ENCODE data around the gene COL9A3. TPM values are rescaled to one million over a fixed set of nuclear protein-coding genes. Genes with fewer than 3 reads are reported as not detected.

The COL9A3 gene
- total RNA-seq, 1 experiment from 2014 or later, result 136 TPM

DNA sequence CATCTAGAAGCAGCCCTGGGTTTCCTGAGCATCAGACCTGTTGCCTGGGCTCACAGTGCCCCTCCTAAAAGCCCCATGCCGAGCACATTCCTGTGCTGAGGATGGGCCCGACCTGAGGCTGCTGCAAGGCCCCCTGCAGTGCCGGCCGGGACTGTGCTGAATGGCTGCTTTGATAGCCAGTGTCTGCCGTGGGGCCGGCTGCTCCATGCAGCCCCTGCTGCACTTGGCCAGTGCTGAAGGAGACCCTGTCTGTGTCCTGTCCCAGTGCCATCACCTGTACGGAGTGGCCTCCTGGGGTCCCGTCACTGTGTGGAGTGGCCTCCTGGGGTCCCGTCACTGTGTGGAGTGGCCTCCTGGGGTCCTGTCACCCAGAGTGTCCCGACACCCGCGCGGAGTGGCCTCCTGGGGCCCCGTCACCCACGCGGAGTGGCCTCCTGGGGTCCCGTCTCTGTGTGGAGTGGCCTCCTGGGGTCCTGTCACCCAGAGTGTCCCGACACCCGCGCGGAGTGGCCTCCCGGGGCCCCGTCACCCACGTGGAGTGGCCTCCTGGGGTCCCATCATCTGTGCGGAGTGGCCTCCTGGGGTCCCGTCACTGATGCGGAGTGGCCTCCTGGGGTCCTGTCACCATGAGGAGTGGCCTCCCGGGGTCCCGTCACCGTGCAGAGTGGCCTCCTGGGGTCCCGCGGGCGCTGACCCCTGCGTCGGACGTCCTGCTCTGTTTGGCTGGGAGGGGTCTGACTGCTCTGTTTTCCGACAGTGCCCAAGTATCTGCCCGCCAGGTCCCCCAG lies 7.0 kb downstream of the COL9A3 start:
- DNase-seq (ENCODE audit: low spot score) (peak; percentile 74), ATAC-seq (peak; percentile 46)
- POLR2A ChIA-PET, result no interaction called here
- Mint-ChIP-seq H3K4me3 (no peak overlapping the region), H3K4me1 (peaks cover 13% of the 10 kb centered on the region), H3K27me3 (ENCODE audit: low read depth) (no peaks in the 10 kb centered on the region), H3K9me3 (no peaks in the 10 kb centered on the region), H3K36me3 (no peaks in the 10 kb centered on the region), H3K27ac (no peak overlapping the region)
- CTCF ChIA-PET, result interaction anchor here (0.6 to 2.0 kb wide), 15 partner anchors 8 to 181 kb away, joined by 3 to 19 read pairs (median 6); partner anchors contain the start of genes MRGBP, NTSR1, OGFR and SLCO4A1
- TF ChIP-seq ZNF512 (CRISPR knock-in tag; IDR thresholded peaks at IDR 0.05; ENCODE audit: borderline replicate concordance) (no peak), GRHL2 (CRISPR knock-in tag; IDR thresholded peaks at IDR 0.05; ENCODE audit: insufficient replicate concordance, severe bottlenecking) (no peak), AR (CRISPR knock-in tag; IDR thresholded peaks at IDR 0.05) (no peak), ATF3 (CRISPR knock-in tag; conservative IDR thresholded peaks at IDR 0.05) (no peak), RELA (CRISPR knock-in tag; IDR thresholded peaks at IDR 0.05; ENCODE audit: borderline replicate concordance) (no peak), HMGA2 (CRISPR knock-in tag; IDR thresholded peaks at IDR 0.05) (no peak), JAZF1 (CRISPR knock-in tag; IDR thresholded peaks at IDR 0.05) (no peak), ZNF423 (CRISPR knock-in tag; IDR thresholded peaks at IDR 0.05) (peak; percentile 68), MXD4 (CRISPR knock-in tag; IDR thresholded peaks at IDR 0.05; ENCODE audit: borderline replicate concordance) (no peak), ZNF219 (CRISPR knock-in tag; IDR thresholded peaks at IDR 0.05; ENCODE audit: borderline replicate concordance) (no peak), NFYB (CRISPR knock-in tag; conservative IDR thresholded peaks at IDR 0.05; ENCODE audit: low read depth) (no peak), KAT7 (CRISPR knock-in tag; IDR thresholded peaks at IDR 0.05; ENCODE audit: borderline replicate concordance) (no peak), STAT6 (CRISPR knock-in tag; conservative IDR thresholded peaks at IDR 0.05; ENCODE audit: low read depth) (no peak), ELF4 (CRISPR knock-in tag; IDR thresholded peaks at IDR 0.05; ENCODE audit: low read depth) (no peak), NFE2L1 (CRISPR knock-in tag; IDR thresholded peaks at IDR 0.05) (no peak), MYBL2 (CRISPR knock-in tag; IDR thresholded peaks at IDR 0.05) (no peak), ETV6 (CRISPR knock-in tag; IDR thresholded peaks at IDR 0.05) (0 out of 2 replicates have a peak, but pooled peaks have one; percentile 29)
- TF ChIP-seq, protein P1, sequence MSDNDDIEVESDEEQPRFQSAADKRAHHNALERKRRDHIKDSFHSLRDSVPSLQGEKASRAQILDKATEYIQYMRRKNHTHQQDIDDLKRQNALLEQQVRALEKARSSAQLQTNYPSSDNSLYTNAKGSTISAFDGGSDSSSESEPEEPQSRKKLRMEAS (CRISPR knock-in tag; IDR thresholded peaks at IDR 0.05), result 0 out of 2 replicates have a peak, but pooled peaks have one; percentile 33
- TF ChIP-seq, protein P2, sequence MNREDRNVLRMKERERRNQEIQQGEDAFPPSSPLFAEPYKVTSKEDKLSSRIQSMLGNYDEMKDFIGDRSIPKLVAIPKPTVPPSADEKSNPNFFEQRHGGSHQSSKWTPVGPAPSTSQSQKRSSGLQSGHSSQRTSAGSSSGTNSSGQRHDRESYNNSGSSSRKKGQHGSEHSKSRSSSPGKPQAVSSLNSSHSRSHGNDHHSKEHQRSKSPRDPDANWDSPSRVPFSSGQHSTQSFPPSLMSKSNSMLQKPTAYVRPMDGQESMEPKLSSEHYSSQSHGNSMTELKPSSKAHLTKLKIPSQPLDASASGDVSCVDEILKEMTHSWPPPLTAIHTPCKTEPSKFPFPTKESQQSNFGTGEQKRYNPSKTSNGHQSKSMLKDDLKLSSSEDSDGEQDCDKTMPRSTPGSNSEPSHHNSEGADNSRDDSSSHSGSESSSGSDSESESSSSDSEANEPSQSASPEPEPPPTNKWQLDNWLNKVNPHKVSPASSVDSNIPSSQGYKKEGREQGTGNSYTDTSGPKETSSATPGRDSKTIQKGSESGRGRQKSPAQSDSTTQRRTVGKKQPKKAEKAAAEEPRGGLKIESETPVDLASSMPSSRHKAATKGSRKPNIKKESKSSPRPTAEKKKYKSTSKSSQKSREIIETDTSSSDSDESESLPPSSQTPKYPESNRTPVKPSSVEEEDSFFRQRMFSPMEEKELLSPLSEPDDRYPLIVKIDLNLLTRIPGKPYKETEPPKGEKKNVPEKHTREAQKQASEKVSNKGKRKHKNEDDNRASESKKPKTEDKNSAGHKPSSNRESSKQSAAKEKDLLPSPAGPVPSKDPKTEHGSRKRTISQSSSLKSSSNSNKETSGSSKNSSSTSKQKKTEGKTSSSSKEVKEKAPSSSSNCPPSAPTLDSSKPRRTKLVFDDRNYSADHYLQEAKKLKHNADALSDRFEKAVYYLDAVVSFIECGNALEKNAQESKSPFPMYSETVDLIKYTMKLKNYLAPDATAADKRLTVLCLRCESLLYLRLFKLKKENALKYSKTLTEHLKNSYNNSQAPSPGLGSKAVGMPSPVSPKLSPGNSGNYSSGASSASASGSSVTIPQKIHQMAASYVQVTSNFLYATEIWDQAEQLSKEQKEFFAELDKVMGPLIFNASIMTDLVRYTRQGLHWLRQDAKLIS (CRISPR knock-in tag; IDR thresholded peaks at IDR 0.05; ENCODE audit: borderline replicate concordance), result no peak

Measured in WTC11 (cell line).